GM18505 (cell line): ENCODE results near the gene C1QTNF12.

Experiments used
- ATAC-seq: cut with Tn5 transposase; IDR thresholded peaks from one replicate; pipeline ENCODE4 v1.9.1; 2021; ENCODE audit not compliant: unreplicated experiment
- POLR2A ChIP-seq: IDR thresholded peaks from 4 replicates; pipeline ENCODE4 v1.6.1; 2011; ENCODE audit warnings: borderline replicate concordance; ENCODE audit not compliant: insufficient read depth, insufficient read length; ENCODE audit errors: extremely low read depth

Gene C1QTNF12

GRCh38 chr1:1242461-1243265 lies 3.9 kb downstream of the C1QTNF12 start:
- ATAC-seq: no peak
- no peak for TF ChIP-seq POLR2A

GRCh38 chr1:1241588-1242219 lies 4.8 kb downstream of the C1QTNF12 start:
- TF ChIP-seq POLR2A: no peak
- ATAC-seq: no peak

- ATAC-seq: no peak
- no peak for TF ChIP-seq POLR2A
Observed at GRCh38 chr1:1240822-1241587, 5.5 kb downstream of the C1QTNF12 start.

DNA sequence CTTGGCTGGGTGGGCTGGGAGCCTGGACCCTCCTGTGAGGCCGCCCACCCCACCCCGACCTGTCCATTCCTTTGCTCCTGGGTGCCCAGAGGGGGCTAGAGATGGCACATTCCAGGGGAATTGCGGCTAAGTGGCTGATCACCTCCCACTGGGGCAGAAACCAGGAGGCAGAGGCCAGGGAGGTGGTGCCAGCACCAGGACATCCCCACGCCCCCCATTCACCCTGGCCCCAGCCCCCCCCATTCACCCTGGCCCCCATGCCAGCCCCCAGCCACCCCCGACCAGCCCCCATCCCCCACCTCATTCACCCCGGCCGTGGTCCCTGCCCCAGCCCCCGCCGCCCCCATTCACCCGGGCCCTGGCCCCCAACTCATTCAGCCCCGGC lies 6.2 kb downstream of the C1QTNF12 start:
- ATAC-seq: no peak
- no peak for TF ChIP-seq POLR2A

DNA sequence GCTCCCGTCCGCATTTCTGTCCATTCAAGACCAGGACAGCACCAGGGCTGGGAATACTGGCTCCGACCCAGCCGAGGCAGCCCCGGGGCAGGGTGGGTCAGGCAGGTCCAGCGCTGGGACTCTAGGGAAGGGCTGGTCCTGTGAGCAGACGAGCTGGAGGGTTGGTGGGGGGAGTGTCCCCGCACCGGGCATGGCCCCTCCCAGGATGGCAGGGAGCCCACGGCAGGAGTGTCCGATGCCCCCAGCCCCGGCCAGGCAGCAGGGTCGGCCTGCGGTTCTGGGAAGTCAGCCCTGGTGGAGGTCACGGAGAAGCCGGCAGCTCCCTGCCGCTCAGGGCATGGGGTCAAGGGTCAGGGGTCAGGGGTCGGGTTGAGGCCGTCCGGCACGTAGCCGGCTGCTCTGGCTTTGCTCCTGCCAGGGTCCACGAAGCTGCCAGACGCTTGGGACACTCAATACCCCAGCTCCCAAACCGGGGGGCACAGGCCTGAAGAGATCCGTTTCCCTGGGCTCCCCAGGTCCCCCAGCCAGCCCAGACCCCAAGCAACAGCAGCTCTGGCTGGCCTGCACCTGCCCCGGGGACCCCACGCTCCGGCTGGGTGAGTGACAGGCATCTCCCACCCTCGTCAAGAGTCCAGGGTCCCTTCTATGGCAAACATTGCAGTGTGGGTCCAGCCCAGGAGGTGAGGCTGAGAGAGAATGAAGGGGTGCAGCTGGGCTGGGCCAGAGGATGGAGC lies 6.7 kb downstream of the C1QTNF12 start:
- ATAC-seq: no peak
- no peak for TF ChIP-seq POLR2A

- no peak for ATAC-seq
- TF ChIP-seq POLR2A: no peak
Observed at GRCh38 chr1:1239227-1239613, 7.3 kb downstream of the C1QTNF12 start.

GRCh38 chr1:1238702-1239178 lies 7.8 kb downstream of the C1QTNF12 start:
- no peak for TF ChIP-seq POLR2A
- ATAC-seq: no peak

- TF ChIP-seq POLR2A: no peak
Observed at GRCh38 chr1:1237874-1238701, 8.4 kb downstream of the C1QTNF12 start.

GRCh38 chr1:1236945-1237873 lies 9.3 kb downstream of the C1QTNF12 start:
- TF ChIP-seq POLR2A: no peak
- no peak for ATAC-seq

More at GRCh38 chr1:1237874-1238701, 8.4 kb downstream of the C1QTNF12 start:
- ATAC-seq: no peak

GRCh38 chr1:1236176-1236763 lies 10.3 kb downstream of the C1QTNF12 start:
- TF ChIP-seq POLR2A: no peak
- no peak for ATAC-seq
